CD4-positive, alpha-beta T cell (primary cell): ENCODE results near the gene ADH6. TPM values are rescaled to one million over a fixed set of nuclear protein-coding genes. Genes with fewer than 3 reads are reported as not detected.
"Not testable (repeated sequence)": the region's sequence is repeated elsewhere in the genome, so short reads cannot be mapped to it uniquely, and the experiment has no call there.

Source experiments
- ATAC-seq: fragments of 200-7000 bp; cut with Tn5 transposase; one replicate; pipeline ENCODE4 v1.10.0; 2022; ENCODE audit warnings: mild to moderate bottlenecking; ENCODE audit not compliant: poor library complexity
- CTCF ChIA-PET: fragments of 350-600 bp; sonication (Branson Sonifier 250); formaldehyde crosslinking; loops from one replicate; lab custom pipeline; 2021; ENCODE audit warnings: antibody characterized with exemption, inconsistent platforms; lab: Charles Lee
- POLR2A ChIA-PET: fragments of 350-600 bp; sonication (Branson Sonifier 250); formaldehyde crosslinking; loops from one replicate; lab custom pipeline; 2021; ENCODE audit warnings: antibody characterized with exemption, inconsistent platforms; lab: Charles Lee
- DNase-seq, 14 experiments: peaks; one replicate each; pipeline ENCODE4 v3.0.0-alpha.2; 2013 to 2020; ENCODE audit warnings: mixed read lengths in 2 of 14
- H3K27ac ChIP-seq, 2 donors: one replicate each; pipeline versions ENCODE4 v1.5.1 to v1.7.0; 2013; ENCODE audit warnings: low read length in 2 of 2, low read depth in 1 of 2, mild to moderate bottlenecking in 1 of 2
- H3K27me3 ChIP-seq, 2 experiments: 1 replicate in 1 of 2; 2 replicates in 1 of 2; pipeline versions ENCODE4 v1.6.1 to v1.7.0; 2013; ENCODE audit warnings: low read length in 2 of 2, control low read depth in 1 of 2, mild to moderate bottlenecking in 1 of 2, moderate library complexity in 1 of 2; ENCODE audit not compliant: insufficient read depth in 2 of 2, control insufficient read depth in 1 of 2
- H3K36me3 ChIP-seq: one replicate; pipeline ENCODE4 v1.6.1; 2013; ENCODE audit warnings: low read length, control low read depth; ENCODE audit not compliant: insufficient read depth
- H3K4me1 ChIP-seq: one replicate; pipeline ENCODE4 v1.6.1; 2013; ENCODE audit warnings: low read length, control low read depth; ENCODE audit not compliant: insufficient read depth
- H3K4me3 ChIP-seq: one replicate; pipeline ENCODE4 v1.5.1; 2013; ENCODE audit warnings: mild to moderate bottlenecking, low read length, moderate library complexity
- H3K9me3 ChIP-seq, 2 experiments: 1 replicate in 1 of 2; 2 replicates in 1 of 2; pipeline versions ENCODE4 v1.6.1 to v1.7.0; 2013; ENCODE audit warnings: low read length in 2 of 2, mild to moderate bottlenecking in 2 of 2, control low read depth in 1 of 2, moderate library complexity in 1 of 2; ENCODE audit not compliant: control insufficient read depth in 1 of 2, insufficient read depth in 1 of 2
- H3K27ac Mint-ChIP-seq: one replicate; pipeline ENCODE4 v1.8.0; 2020; ENCODE audit warnings: mixed read lengths
- H3K27me3 Mint-ChIP-seq: one replicate; pipeline ENCODE4 v1.8.0; 2021; ENCODE audit warnings: mixed read lengths
- H3K36me3 Mint-ChIP-seq: one replicate; pipeline ENCODE4 v1.8.0; 2021; ENCODE audit warnings: low read depth, mixed read lengths
- H3K4me1 Mint-ChIP-seq: one replicate; pipeline ENCODE4 v1.8.0; 2021; ENCODE audit warnings: low read depth, mixed read lengths
- H3K4me3 Mint-ChIP-seq: one replicate; pipeline ENCODE4 v1.8.0; 2020; ENCODE audit warnings: mild to moderate bottlenecking, mixed read lengths
- H3K9me3 Mint-ChIP-seq: one replicate; pipeline ENCODE4 v1.8.0; 2020; ENCODE audit warnings: mixed read lengths
- intact Hi-C, 2 experiments: fragments of 100-400 bp; cut with DNase I in 1 of 2; cut with micrococcal nuclease in 1 of 2; formaldehyde crosslinking; loops; one replicate each; pipeline versions ENCODE4 v1.15.1 to v1.9.0; 2023 to 2025; cut with DNase I, micrococcal nuclease
- total RNA-seq, 174 experiments: library from RNA in 2 of 174; stranded (reverse) in 2 of 174; gene quantifications; one replicate each; pipeline ENCODE4 v1.2.3 and lab custom pipeline; 2021 to 2026
- TF ChIP-seq, protein P1 (sequence below): fragments of 200-600 bp; IDR thresholded peaks from one replicate; pipeline ENCODE4 v1.8.0; 2022; ENCODE audit warnings: antibody characterized with exemption, mild to moderate bottlenecking

ADH6 gene
- total RNA-seq, 2 experiments from 2014 or later: not detected

DNA sequence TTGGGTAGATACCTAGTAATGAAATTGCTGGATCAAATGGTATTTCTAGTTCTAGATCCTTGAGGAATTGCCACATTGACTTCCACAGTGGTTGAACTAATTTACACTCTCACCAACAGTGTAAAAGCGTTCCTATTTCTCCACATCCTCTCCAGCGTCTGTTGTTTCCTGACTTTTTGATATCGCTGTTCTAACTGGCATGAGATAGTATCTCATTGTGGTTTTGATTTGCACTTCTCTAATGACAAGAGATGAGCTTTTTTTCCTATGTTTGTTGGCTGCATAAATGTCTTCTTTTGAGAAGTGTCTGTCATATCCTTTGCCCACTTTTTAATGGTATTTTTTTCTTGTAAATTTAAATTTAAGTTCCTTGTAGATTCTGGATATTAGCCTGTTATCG, 8.6 kb upstream of the ADH6 start:
- peaks cover 11% of the 10 kb centered on the region for H3K9me3 Mint-ChIP-seq
- H3K4me3 ChIP-seq, H3K4me3 Mint-ChIP-seq, H3K27ac Mint-ChIP-seq, H3K4me1 ChIP-seq, H3K36me3 Mint-ChIP-seq, H3K27me3 ChIP-seq, H3K9me3 ChIP-seq, DNase-seq, intact Hi-C loops, H3K36me3 ChIP-seq, POLR2A ChIA-PET, ATAC-seq, CTCF ChIA-PET, H3K27me3 Mint-ChIP-seq, H3K27ac ChIP-seq, H3K4me1 Mint-ChIP-seq: not testable (repeated sequence)

- peaks cover 0 to 4% of the 10 kb centered on the region in 2 experiments for H3K9me3 ChIP-seq
- ATAC-seq (no peak), DNase-seq (no peak)
- H3K27ac Mint-ChIP-seq: no peak overlapping the region
- no peaks in the 10 kb centered on the region for H3K4me1 Mint-ChIP-seq
- H3K36me3 Mint-ChIP-seq: no peaks in the 10 kb centered on the region
- no peaks in the 10 kb centered on the region for H3K27me3 Mint-ChIP-seq
- no peak overlapping the region for H3K27ac ChIP-seq
- CTCF ChIA-PET: no interaction called here
- TF ChIP-seq, protein P1, sequence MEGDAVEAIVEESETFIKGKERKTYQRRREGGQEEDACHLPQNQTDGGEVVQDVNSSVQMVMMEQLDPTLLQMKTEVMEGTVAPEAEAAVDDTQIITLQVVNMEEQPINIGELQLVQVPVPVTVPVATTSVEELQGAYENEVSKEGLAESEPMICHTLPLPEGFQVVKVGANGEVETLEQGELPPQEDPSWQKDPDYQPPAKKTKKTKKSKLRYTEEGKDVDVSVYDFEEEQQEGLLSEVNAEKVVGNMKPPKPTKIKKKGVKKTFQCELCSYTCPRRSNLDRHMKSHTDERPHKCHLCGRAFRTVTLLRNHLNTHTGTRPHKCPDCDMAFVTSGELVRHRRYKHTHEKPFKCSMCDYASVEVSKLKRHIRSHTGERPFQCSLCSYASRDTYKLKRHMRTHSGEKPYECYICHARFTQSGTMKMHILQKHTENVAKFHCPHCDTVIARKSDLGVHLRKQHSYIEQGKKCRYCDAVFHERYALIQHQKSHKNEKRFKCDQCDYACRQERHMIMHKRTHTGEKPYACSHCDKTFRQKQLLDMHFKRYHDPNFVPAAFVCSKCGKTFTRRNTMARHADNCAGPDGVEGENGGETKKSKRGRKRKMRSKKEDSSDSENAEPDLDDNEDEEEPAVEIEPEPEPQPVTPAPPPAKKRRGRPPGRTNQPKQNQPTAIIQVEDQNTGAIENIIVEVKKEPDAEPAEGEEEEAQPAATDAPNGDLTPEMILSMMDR: no peak
- H3K4me3 Mint-ChIP-seq: no peak overlapping the region
- H3K36me3 ChIP-seq: no peaks in the 10 kb centered on the region
- H3K4me1 ChIP-seq: no peaks in the 10 kb centered on the region
- intact Hi-C loops: no loop called here
- peaks cover 12% of the 10 kb centered on the region for H3K9me3 Mint-ChIP-seq
- no peaks in the 10 kb centered on the region for H3K27me3 ChIP-seq
- POLR2A ChIA-PET: no interaction called here
- H3K4me3 ChIP-seq: no peak overlapping the region
These were observed 2.9 kb upstream of the ADH6 start for GRCh38 chr4:99221980-99222379.

- no peaks in the 10 kb centered on the region for H3K4me1 Mint-ChIP-seq
- no peaks in the 10 kb centered on the region for H3K36me3 Mint-ChIP-seq
- H3K27ac ChIP-seq: no peak overlapping the region
- no peak for DNase-seq
- TF ChIP-seq, protein P1: no peak
- ChIA-PET CTCF (no interaction called here), POLR2A (no interaction called here)
- no peaks in the 10 kb centered on the region for H3K4me1 ChIP-seq
- H3K9me3 Mint-ChIP-seq: peaks cover 9% of the 10 kb centered on the region
- no peak overlapping the region for H3K4me3 ChIP-seq
- intact Hi-C loops: no loop called here
- H3K9me3 ChIP-seq: peaks cover 0 to 4% of the 10 kb centered on the region in 2 experiments
- no peak for ATAC-seq
- no peaks in the 10 kb centered on the region for H3K27me3 Mint-ChIP-seq
- H3K36me3 ChIP-seq: no peaks in the 10 kb centered on the region
- H3K27ac Mint-ChIP-seq: no peak overlapping the region
- no peaks in the 10 kb centered on the region for H3K27me3 ChIP-seq
- no peak overlapping the region for H3K4me3 Mint-ChIP-seq
These were observed 433 bp upstream of the ADH6 start for GRCh38 chr4:99219479-99219878.

- intact Hi-C loops: no loop called here
- H3K36me3 Mint-ChIP-seq: no peaks in the 10 kb centered on the region
- no peaks in the 10 kb centered on the region for H3K27me3 ChIP-seq
- H3K4me1 Mint-ChIP-seq: no peaks in the 10 kb centered on the region
- H3K9me3 Mint-ChIP-seq: peaks cover 6% of the 10 kb centered on the region
- no peaks in the 10 kb centered on the region for H3K9me3 ChIP-seq
- no peak overlapping the region for H3K4me3 ChIP-seq
- H3K27me3 Mint-ChIP-seq: no peaks in the 10 kb centered on the region
- no peak overlapping the region for H3K27ac Mint-ChIP-seq
- H3K4me3 Mint-ChIP-seq: no peak overlapping the region
- H3K36me3 ChIP-seq: no peaks in the 10 kb centered on the region
- H3K27ac ChIP-seq: no peak overlapping the region
- TF ChIP-seq, protein P1: no peak
- ChIA-PET CTCF (no interaction called here), POLR2A (no interaction called here)
- ATAC-seq: no peak
- H3K4me1 ChIP-seq: no peaks in the 10 kb centered on the region
- DNase-seq: no peak
These were observed 3.5 kb downstream of the ADH6 start for GRCh38 chr4:99215521-99215920.
